ENCODE results near the gene PRSS53.
"Not testable (repeated sequence)": the region's sequence is repeated elsewhere in the genome, so short reads cannot be mapped to it uniquely, and the experiment has no call there.

The PRSS53 gene

DNA sequence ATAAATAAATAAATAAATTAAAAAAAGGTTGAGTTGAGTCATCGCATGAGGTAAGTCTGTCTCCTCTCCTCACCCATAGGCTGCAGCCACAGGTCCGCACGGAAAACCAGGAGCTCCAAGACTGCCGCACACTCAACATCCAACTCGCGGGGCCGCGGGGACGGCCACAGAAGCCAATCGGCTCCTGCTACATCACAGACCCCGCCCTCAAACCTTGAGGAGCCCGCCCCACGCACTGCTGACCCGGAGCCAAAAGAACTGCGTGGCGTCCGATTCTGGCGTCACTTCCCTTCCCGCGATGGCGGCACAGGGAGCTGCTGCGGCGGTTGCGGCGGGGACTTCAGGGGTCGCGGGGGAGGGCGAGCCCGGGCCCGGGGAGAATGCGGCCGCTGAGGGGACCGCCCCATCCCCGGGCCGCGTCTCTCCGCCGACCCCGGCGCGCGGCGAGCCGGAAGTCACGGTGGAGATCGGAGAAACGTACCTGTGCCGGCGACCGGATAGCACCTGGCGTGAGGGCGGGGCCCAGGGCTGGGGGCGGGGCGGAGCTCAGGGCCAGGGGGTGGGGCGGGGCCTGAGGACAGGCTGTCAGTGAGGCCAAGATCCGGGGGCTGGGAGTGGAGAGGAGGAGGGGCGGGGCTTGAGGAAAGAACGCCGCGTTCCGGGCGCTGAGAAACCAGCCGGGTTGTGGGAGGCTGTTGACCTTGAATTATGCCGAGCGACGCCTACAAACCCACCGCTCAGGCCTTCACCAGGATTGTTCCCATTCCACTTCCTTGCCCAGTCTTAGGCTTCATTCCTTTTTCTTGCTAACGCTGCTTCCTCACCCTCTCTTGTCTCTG lies 28.9 kb upstream of the PRSS53 start, which contains the start of gene KAT8:
TSS of gene KAT8 (plus strand) at position 281 of the 839 bp plus-strand sequence. CDS start at position 299, 18 bp downstream.
- peak; percentile 99 for DNase-seq (ENCODE audit: low spot score)

DNA sequence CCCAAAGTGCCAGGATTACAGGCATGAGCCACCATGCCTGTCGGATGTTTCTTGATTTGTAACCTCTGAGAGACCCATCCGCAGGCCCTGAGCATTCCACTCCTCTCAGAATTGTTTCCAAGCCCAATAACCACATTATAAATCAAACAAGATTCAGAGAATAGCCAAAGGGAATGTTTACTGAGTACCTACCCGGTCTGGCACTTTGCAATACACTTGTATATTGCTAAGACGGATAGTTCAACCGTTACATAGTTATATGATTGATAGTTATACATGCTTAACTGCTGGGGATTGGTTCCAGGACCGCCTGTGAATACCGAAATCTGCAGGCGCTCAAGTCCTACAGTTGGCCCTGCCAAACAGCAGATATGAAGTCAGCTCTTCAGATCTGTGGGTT lies 25.7 kb upstream of the PRSS53 start:
- DNase-seq (ENCODE audit: low spot score): no peak

GRCh38 chr16:31113121-31114120 lies 24.7 kb upstream of the PRSS53 start:
- no peak for DNase-seq (ENCODE audit: low spot score)

DNA sequence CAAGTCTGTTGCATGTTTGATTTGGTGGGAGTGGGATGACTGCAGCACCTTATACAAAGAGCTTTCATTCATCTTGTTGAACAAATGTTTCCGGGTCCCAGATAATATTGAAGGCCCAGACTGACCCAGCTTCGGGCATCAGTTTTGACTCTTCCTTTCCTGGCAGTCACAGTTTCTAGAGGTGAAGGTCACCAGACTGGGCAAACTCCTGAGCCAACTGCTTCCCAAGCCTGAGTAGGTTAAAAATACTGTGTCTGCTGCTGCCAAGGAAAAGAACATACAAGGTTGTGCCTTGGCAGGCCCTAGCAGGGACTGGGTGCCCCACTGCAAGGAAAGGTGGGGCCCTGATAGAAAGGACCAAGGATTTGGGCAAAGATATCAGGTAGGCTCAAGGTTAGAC lies 24.0 kb upstream of the PRSS53 start:
- no peak for DNase-seq (ENCODE audit: low spot score)

GRCh38 chr16:31111881-31112466 lies 23.2 kb upstream of the PRSS53 start:
- no peak for DNase-seq (ENCODE audit: low spot score)

DNA sequence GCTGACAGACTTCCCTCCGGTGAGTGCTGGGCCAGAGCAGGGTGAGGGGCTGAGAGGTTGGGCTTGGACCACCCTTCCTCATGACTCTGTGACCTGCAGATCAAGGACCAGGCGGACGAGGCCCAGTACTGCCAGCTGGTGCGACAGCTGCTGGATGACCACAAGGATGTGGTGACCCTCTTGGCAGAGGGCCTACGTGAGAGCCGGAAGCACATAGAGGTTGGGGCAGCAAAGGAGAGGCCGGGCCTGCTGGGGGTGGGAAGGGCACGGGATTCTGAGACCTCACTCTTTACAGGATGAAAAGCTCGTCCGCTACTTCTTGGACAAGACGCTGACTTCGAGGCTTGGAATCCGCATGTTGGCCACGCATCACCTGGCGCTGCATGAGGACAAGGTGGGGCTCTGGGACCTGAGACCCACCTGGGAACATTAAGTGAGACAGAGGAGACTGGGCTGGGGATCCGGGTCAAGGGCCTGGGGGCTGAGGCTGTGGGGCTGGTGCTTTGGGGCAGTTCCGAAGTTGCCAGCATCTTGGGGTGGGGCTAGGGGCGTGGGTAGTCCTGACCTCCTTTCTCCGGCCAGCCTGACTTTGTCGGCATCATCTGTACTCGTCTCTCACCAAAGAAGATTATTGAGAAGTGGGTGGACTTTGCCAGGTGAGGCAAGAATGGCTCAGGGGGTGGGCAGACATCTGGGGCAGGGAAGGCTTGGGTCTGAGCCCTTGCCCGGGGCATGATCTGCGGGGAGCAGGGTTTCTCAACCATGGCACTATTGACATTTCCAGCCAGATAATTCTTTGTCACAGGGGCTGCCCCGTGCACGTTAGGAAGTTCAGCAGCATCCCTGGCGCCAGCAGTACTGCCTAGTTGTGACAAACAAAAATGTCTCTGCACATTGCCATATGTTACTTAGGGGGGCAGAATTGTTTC lies 21.6 kb upstream of the PRSS53 start:
- DNase-seq (ENCODE audit: low spot score): no peak

DNA sequence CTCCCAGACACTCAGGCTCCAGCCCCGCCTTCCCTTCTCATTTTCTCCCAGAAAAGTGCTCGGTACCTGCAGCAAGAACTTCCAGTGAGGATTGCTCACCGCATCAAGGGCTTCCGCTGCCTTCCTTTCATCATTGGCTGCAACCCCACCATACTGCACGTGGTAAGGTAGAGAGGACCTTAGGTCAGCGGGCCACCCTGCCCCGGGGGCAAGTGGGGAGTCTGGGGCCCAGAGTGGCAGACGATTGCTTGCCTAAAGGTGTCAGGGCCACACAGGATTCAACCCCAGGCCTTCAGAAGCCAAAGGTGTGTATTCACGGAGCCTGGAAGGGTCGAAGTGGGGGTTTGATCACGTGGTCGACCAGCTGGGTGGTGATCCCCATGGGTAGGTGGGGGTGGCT lies 20.9 kb upstream of the PRSS53 start:
- DNase-seq (ENCODE audit: low spot score): no peak

DNA sequence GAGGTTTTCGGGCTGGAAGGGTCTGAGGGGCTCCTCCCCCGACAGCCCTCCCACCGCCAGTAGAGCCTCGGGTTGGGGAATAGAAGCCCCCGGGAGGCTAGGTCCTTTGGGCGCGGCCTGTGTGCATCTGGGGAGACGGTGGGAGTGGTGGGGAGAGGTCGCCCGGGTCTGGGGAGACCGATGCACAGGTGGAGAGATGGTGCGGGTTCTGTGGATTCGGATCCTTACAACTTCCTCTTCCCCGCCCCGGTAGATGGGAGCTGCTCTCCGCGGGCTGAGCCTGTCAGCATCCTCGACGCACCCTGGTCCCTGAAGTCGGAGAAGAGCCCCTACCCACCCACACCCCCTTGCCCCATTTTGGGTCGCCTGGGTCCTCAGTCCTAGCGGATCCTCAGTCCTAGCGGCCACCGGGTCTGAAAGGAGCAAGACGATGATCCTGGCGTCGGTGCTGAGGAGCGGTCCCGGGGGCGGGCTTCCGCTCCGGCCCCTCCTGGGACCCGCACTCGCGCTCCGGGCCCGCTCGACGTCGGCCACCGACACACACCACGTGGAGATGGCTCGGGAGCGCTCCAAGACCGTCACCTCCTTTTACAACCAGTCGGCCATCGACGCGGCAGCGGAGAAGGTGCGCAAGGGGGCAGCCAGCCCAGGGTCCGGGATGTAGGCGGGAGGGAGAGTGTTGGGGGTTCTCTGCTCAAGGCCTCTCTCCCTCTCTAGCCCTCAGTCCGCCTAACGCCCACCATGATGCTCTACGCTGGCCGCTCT lies 20.2 kb upstream of the PRSS53 start:
- no peak for DNase-seq (ENCODE audit: low spot score)

GRCh38 chr16:31108035-31108793 lies 19.5 kb upstream of the PRSS53 start, which contains the start of gene BCKDK:
Gene BCKDK (plus strand): TSS chr16:31108386. CDS start chr16:31109224, 838 bp downstream.
- DNase-seq (ENCODE audit: low spot score): peak; percentile 72

- DNase-seq (ENCODE audit: low spot score): no peak
Observed at GRCh38 chr16:31107465-31107867, 18.7 kb upstream of the PRSS53 start.

DNA sequence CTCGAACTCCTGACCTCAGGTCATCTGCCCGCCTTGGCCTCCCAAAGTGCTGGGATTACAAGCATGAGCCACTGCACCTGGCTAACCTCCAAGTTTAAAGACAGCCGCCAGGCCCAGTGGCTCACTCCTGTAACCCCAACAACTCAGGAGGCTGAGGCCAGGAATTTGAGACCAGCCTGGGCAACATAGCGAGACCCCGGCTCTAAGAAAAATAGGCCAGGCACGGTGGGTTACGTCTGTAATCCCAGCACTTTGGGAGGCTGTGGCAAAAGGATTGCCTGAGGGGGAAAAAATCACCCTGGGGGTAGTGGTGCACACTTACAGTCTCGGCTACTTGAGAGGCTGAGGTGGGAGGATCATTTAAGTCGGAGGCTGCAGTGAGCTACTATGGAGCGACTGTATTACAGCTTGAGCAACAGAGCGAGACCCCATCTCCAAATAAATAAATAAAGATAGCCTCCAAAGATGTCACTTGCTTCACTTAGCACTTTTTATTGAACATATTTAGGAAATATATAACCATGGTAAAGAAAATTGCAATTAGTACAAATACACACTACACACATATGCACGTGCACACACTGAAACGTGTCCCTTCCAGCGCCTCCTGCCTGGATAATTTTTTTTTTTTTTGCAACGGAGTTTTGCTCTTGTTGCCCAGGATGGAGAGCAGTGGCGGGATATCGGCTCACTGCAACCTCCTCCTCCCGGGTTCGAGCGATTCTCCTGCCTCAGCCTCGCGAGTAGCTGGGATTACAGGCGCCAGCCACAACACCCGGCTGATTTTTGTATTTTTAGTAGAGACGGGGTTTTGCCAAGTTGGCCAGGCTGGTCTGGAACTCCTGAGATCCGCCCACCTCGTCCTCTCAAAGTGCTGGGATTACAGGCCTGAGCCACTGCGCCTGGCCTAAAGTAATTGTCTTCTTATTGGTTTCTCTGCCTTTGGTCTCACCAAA lies 18.0 kb upstream of the PRSS53 start:
- DNase-seq (ENCODE audit: low spot score): no peak

- peak; percentile 82 for DNase-seq (ENCODE audit: low spot score)
Observed at GRCh38 chr16:31105677-31106213, 17.0 kb upstream of the PRSS53 start.

GRCh38 chr16:31100876-31101641 lies 12.3 kb upstream of the PRSS53 start:
- DNase-seq (ENCODE audit: low spot score): not testable (repeated sequence)

- peak; percentile 34 for DNase-seq (ENCODE audit: low spot score)
Observed at GRCh38 chr16:31099860-31100638, 11.3 kb upstream of the PRSS53 start.

- DNase-seq (ENCODE audit: low spot score): peak; percentile 88
Observed at GRCh38 chr16:31094424-31095120, 5.8 kb upstream of the PRSS53 start, which contains the start of gene VKORC1. Gene VKORC1 (minus strand): TSS chr16:31094797. CDS start chr16:31094729, 68 bp downstream.

GRCh38 chr16:31094088-31094423 lies 5.3 kb upstream of the PRSS53 start:
- no peak for DNase-seq (ENCODE audit: low spot score)
